Neuronal stem cell (in vitro differentiated cells): ENCODE results near the gene CTNNA1.

ENCODE experiments used
- DNase-seq: peaks from one replicate; pipeline ENCODE4 v3.0.0-alpha.2; 2013; ENCODE audit warnings: low spot score
- H2AFZ ChIP-seq: one replicate; pipeline ENCODE4 v1.6.1; 2013; ENCODE audit warnings: mild to moderate bottlenecking, low read length, inconsistent platforms
- H2AK5ac ChIP-seq: 2 replicates; pipeline ENCODE4 v1.6.1; 2013; ENCODE audit warnings: low read depth, mild to moderate bottlenecking, inconsistent platforms, low read length, moderate library complexity, mixed read lengths
- H2BK120ac ChIP-seq: 2 replicates; pipeline ENCODE4 v1.6.1; 2013; ENCODE audit warnings: low read depth, mild to moderate bottlenecking, inconsistent platforms, low read length, moderate library complexity, mixed read lengths
- H2BK12ac ChIP-seq: one replicate; pipeline ENCODE4 v1.6.1; 2013; ENCODE audit warnings: low read length, inconsistent platforms
- H2BK15ac ChIP-seq: 2 replicates; pipeline ENCODE4 v1.6.1; 2013; ENCODE audit warnings: mild to moderate bottlenecking, low read length, inconsistent platforms, mixed read lengths
- H2BK5ac ChIP-seq: one replicate; pipeline ENCODE4 v1.6.1; 2013; ENCODE audit warnings: inconsistent platforms, mild to moderate bottlenecking, low read length, moderate library complexity
- H3K14ac ChIP-seq: one replicate; pipeline ENCODE4 v1.6.1; 2013; ENCODE audit warnings: low read length, inconsistent platforms
- H3K18ac ChIP-seq: 2 replicates; pipeline ENCODE4 v1.6.1; 2013; ENCODE audit warnings: low read length, inconsistent platforms
- H3K23ac ChIP-seq: 2 replicates; pipeline ENCODE4 v1.6.1; 2013; ENCODE audit warnings: low read depth, mild to moderate bottlenecking, mixed read lengths, low read length, inconsistent platforms; ENCODE audit not compliant: poor library complexity
- H3K27ac ChIP-seq: replicated peaks from 3 replicates; pipeline ENCODE4 v1.5.1; 2013; ENCODE audit warnings: low read length, inconsistent platforms
- H3K27me3 ChIP-seq, 3 experiments: 2 replicates each; pipeline ENCODE4 v1.6.1; 2013; ENCODE audit warnings: low read length in 3 of 3, mild to moderate bottlenecking in 2 of 3, inconsistent platforms in 1 of 3, low read depth in 1 of 3, mixed read lengths in 1 of 3, moderate library complexity in 1 of 3; ENCODE audit not compliant: control insufficient read depth in 3 of 3, insufficient read depth in 3 of 3
- H3K36me3 ChIP-seq, 2 donors: replicated peaks in 1 of 2; 2 replicates each; pipeline ENCODE4 v1.6.1; 2013; ENCODE audit warnings: low read length in 2 of 2; ENCODE audit not compliant: control insufficient read depth in 2 of 2, insufficient read depth in 2 of 2
- H3K4ac ChIP-seq: 2 replicates; pipeline ENCODE4 v1.6.1; 2013; ENCODE audit warnings: inconsistent platforms, mild to moderate bottlenecking, low read length, moderate library complexity
- H3K4me1 ChIP-seq, 2 donors: 1 replicate in 1 of 2; 2 replicates in 1 of 2; pipeline ENCODE4 v1.6.1; 2013; ENCODE audit warnings: low read length in 2 of 2, low read depth in 1 of 2; ENCODE audit not compliant: control insufficient read depth in 2 of 2, insufficient read depth in 1 of 2
- H3K4me2 ChIP-seq: one replicate; pipeline ENCODE4 v1.6.1; 2013; ENCODE audit warnings: mild to moderate bottlenecking, low read length, inconsistent platforms; ENCODE audit not compliant: insufficient read depth, poor library complexity, severe bottlenecking
- H3K4me3 ChIP-seq, 2 donors: 2 replicates each; pipeline ENCODE4 v1.5.1; 2013; ENCODE audit warnings: low read length in 2 of 2, mild to moderate bottlenecking in 2 of 2, inconsistent platforms in 1 of 2, moderate library complexity in 1 of 2
- H3K79me1 ChIP-seq: one replicate; pipeline ENCODE4 v1.6.1; 2013; ENCODE audit warnings: low read depth, mild to moderate bottlenecking, inconsistent platforms, low read length, moderate library complexity
- H3K9ac ChIP-seq: one replicate; pipeline ENCODE4 v1.6.1; 2013; ENCODE audit warnings: mild to moderate bottlenecking, low read depth, low read length, inconsistent platforms; ENCODE audit not compliant: poor library complexity
- H3K9me3 ChIP-seq, 2 donors: replicated peaks in 1 of 2; 2 replicates each; pipeline versions ENCODE3 to v1.6.1; 2013; ENCODE audit warnings: low read length in 2 of 2, mild to moderate bottlenecking in 2 of 2, inconsistent platforms in 1 of 2, low read depth in 1 of 2, mixed read lengths in 1 of 2, moderate library complexity in 1 of 2; ENCODE audit not compliant: control insufficient read depth in 2 of 2, insufficient read depth in 1 of 2
- H4K8ac ChIP-seq: one replicate; pipeline ENCODE4 v1.6.1; 2013; ENCODE audit warnings: low read depth, mild to moderate bottlenecking, inconsistent platforms, low read length, moderate library complexity
- H4K91ac ChIP-seq: one replicate; pipeline ENCODE4 v1.6.1; 2013; ENCODE audit warnings: low read length, low read depth, mild to moderate bottlenecking, inconsistent platforms; ENCODE audit not compliant: poor library complexity
- WGBS, 2 donors: extraction: QIAGEN DNeasy Blood & Tissue Kit; methylation state at CpG; one replicate each; pipeline ENCODE4 v1.1.7; 2013; ENCODE audit warnings: missing lambda C conversion rate in 2 of 2, mixed read lengths in 1 of 2; ENCODE audit not compliant: insufficient read length in 2 of 2, insufficient replicate concordance in 1 of 2; ENCODE audit errors: extremely low coverage in 2 of 2; 5-methylcytosine and 5-hydroxymethylcytosine counted together

Gene CTNNA1

GRCh38 chr5:138898742-138899141 lies 145.5 kb downstream of the CTNNA1 start:
- Histone ChIP-seq H2BK15ac (no peak overlapping the region), H2BK120ac (no peak overlapping the region), H3K4me1 (peaks cover 4 to 5% of the 10 kb centered on the region in 2 donors), H3K27ac (no peak overlapping the region), H3K36me3 (peaks cover 2 to 71% of the 10 kb centered on the region in 2 donors), H3K14ac (no peak overlapping the region), H3K4me2 (no peak overlapping the region), H2BK12ac (no peak overlapping the region), H2AK5ac (no peak overlapping the region), H4K8ac (no peak overlapping the region), H4K91ac (no peak overlapping the region), H3K4ac (no peak overlapping the region), H3K23ac (no peak overlapping the region), H3K9me3 (peaks cover 0 to 6% of the 10 kb centered on the region in 2 donors), H3K9ac (no peak overlapping the region), H3K18ac (no peak overlapping the region), H2AFZ (no peak overlapping the region), H2BK5ac (no peak overlapping the region), H3K79me1 (no peaks in the 10 kb centered on the region), H3K27me3 (no peaks in the 10 kb centered on the region), H3K4me3 (no peak overlapping the region)
- no peak for DNase-seq
- no CpG with 5 or more reads among the region's 2 CpGs for WGBS, 2 donors

- Histone ChIP-seq H3K36me3 (peaks cover 8 to 73% of the 10 kb centered on the region in 2 donors), H3K27me3 (no peaks in the 10 kb centered on the region), H3K4me1 (peaks cover 4 to 5% of the 10 kb centered on the region in 2 donors), H3K27ac (no peak overlapping the region), H3K79me1 (no peaks in the 10 kb centered on the region), H3K23ac (no peak overlapping the region), H3K9ac (no peak overlapping the region), H2BK120ac (no peak overlapping the region), H2BK12ac (no peak overlapping the region), H3K4me2 (no peak overlapping the region), H2AK5ac (no peak overlapping the region), H2BK15ac (no peak overlapping the region), H3K4me3 (no peak overlapping the region), H2AFZ (no peak overlapping the region), H2BK5ac (no peak overlapping the region), H3K9me3 (peaks cover 0 to 6% of the 10 kb centered on the region in 2 donors), H4K91ac (no peak overlapping the region), H3K14ac (no peak overlapping the region), H4K8ac (no peak overlapping the region), H3K4ac (no peak overlapping the region), H3K18ac (no peak overlapping the region)
- DNase-seq: no peak
- no CpG with 5 or more reads among the region's 6 CpGs for WGBS, 2 donors
Observed at GRCh38 chr5:138900281-138900965, 147.2 kb downstream of the CTNNA1 start.

- H3K9ac ChIP-seq: no peak overlapping the region
- no peak overlapping the region for H2AFZ ChIP-seq
- no peak overlapping the region for H3K4ac ChIP-seq
- no peak overlapping the region for H2BK120ac ChIP-seq
- no peak overlapping the region for H3K4me2 ChIP-seq
- no peak overlapping the region for H3K27ac ChIP-seq
- peaks cover 0 to 6% of the 10 kb centered on the region in 2 donors for H3K9me3 ChIP-seq
- peaks cover 7 to 76% of the 10 kb centered on the region in 2 donors for H3K36me3 ChIP-seq
- no peaks in the 10 kb centered on the region for H3K27me3 ChIP-seq
- H3K14ac ChIP-seq: no peak overlapping the region
- DNase-seq: no peak
- H2AK5ac ChIP-seq: no peak overlapping the region
- no peak overlapping the region for H3K18ac ChIP-seq
- H3K4me1 ChIP-seq: peaks cover 4 to 5% of the 10 kb centered on the region in 2 donors
- H4K91ac ChIP-seq: no peak overlapping the region
- no peak overlapping the region for H3K4me3 ChIP-seq
- H2BK12ac ChIP-seq: no peak overlapping the region
- no peak overlapping the region for H4K8ac ChIP-seq
- no peaks in the 10 kb centered on the region for H3K79me1 ChIP-seq
- no peak overlapping the region for H3K23ac ChIP-seq
- H2BK5ac ChIP-seq: no peak overlapping the region
- no peak overlapping the region for H2BK15ac ChIP-seq
- no CpG with 5 or more reads among the region's 2 CpGs for WGBS, 2 donors
Observed at GRCh38 chr5:138901716-138902115, 148.5 kb downstream of the CTNNA1 start.

GRCh38 chr5:138903130-138903775 lies 150.0 kb downstream of the CTNNA1 start:
- Histone ChIP-seq H3K9ac (no peak overlapping the region), H3K9me3 (peaks cover 0 to 4% of the 10 kb centered on the region in 2 donors), H2BK5ac (no peak overlapping the region), H3K4me2 (no peak overlapping the region), H3K4me1 (peaks cover 4 to 5% of the 10 kb centered on the region in 2 donors), H2BK120ac (no peak overlapping the region), H3K18ac (no peak overlapping the region), H2BK15ac (no peak overlapping the region), H3K79me1 (no peaks in the 10 kb centered on the region), H2AK5ac (no peak overlapping the region), H4K8ac (no peak overlapping the region), H3K36me3 (peaks cover 9 to 81% of the 10 kb centered on the region in 2 donors), H3K4me3 (no peak overlapping the region), H3K14ac (no peak overlapping the region), H2BK12ac (no peak overlapping the region), H3K4ac (no peak overlapping the region), H4K91ac (no peak overlapping the region), H2AFZ (no peak overlapping the region), H3K27ac (no peak overlapping the region), H3K23ac (no peak overlapping the region), H3K27me3 (no peaks in the 10 kb centered on the region)
- WGBS, 2 donors: no CpG with 5 or more reads among the region's 10 CpGs
- no peak for DNase-seq
